Stimulated activated naive CD4-positive, alpha-beta T cell treated with Interleukin-2 at 50 U/mL for 16 hours (primary cell): ENCODE measurements around the gene HAUS5.
A peak's percentile ranks its signal among the peaks of the same experiment; 100 is the strongest.

Experiments used
- DNase-seq: peaks from one replicate; lab custom pipeline; 2025; lab: John Stamatoyannopoulos, UW

The HAUS5 gene

DNA sequence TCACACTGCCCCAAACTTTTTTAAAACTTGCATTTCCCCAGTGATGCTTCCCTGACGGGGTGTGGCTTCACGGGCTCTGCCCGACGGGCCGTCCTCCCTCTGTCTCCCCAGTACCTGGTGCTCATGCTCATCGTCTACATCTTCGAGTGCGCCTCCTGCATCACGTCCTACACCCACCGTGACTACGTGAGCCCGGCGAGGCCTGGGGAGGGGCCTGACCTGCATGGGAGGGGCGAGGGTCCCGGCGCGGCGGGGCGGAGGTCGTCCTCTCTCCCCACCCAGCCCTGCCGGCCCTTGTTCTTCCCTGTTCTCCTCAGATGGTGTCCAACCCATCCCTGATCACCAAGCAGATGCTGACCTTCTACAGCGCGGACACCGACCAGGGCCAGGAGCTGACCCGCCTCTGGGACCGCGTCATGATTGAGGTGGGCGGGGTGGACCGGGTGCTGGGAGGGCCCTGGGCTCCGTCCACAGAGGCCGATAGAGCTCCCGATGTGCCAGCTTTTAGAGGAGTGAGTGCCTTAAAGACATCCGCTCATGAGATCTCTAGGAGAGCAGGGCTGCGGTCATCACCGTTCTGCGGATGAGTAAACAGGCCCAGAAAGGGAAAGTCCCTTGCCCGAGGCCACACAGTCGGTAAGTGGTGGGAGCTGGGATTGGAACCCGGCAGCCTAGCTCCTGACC is 60.7 kb downstream of the HAUS5 start:
- DNase-seq, result peak; percentile 51
